Epithelial cell of esophagus (primary cell): Measurements from ENCODE around the gene ADAMTS8.

Source experiments
- DNase-seq: peaks from one replicate; pipeline ENCODE4 v3.0.0; 2010; ENCODE audit warnings: low read depth
- H3K4me3 ChIP-seq: 2 replicates; pipeline ENCODE4 v1.5.1; 2011; ENCODE audit warnings: mild to moderate bottlenecking, low read length, control low read depth
- CTCF ChIP-seq: IDR thresholded peaks from 2 replicates; pipeline ENCODE4 v1.5.1; 2011; ENCODE audit warnings: low read depth, mild to moderate bottlenecking, low read length, control low read depth, inconsistent platforms; ENCODE audit not compliant: insufficient read depth; ENCODE audit errors: missing control alignments

ADAMTS8 gene

GRCh38 chr11:130422251-130422995 is 6.0 kb downstream of the ADAMTS8 start:
- DNase-seq, result no peak
- H3K4me3 ChIP-seq, result no peak overlapping the region
- TF ChIP-seq CTCF, result no peak

- no peak for DNase-seq
- TF ChIP-seq CTCF, result no peak
- no peak overlapping the region for H3K4me3 ChIP-seq
Observed at GRCh38 chr11:130421697-130422096, 6.7 kb downstream of the ADAMTS8 start.

- no peak for DNase-seq
- no peak overlapping the region for H3K4me3 ChIP-seq
- TF ChIP-seq CTCF, result no peak
Observed at GRCh38 chr11:130421199-130421585, 7.2 kb downstream of the ADAMTS8 start.

GRCh38 chr11:130420478-130421198 is 7.8 kb downstream of the ADAMTS8 start:
- H3K4me3 ChIP-seq, result no peak overlapping the region
- TF ChIP-seq CTCF, result no peak
- no peak for DNase-seq

GRCh38 chr11:130418756-130419155 is 9.7 kb downstream of the ADAMTS8 start:
- no peak overlapping the region for H3K4me3 ChIP-seq
- no peak for TF ChIP-seq CTCF
- no peak for DNase-seq

- no peak overlapping the region for H3K4me3 ChIP-seq
- no peak for DNase-seq
- TF ChIP-seq CTCF, result no peak
Observed at GRCh38 chr11:130418210-130418609, 10.2 kb downstream of the ADAMTS8 start.
